IMR-90 (cell line): ENCODE data around the gene HRAS. TPM values are rescaled to one million over a fixed set of nuclear protein-coding genes. Genes with fewer than 3 reads are reported as not detected.

ENCODE experiments used
- ATAC-seq: fragments of 200-7000 bp; cut with Tn5 transposase; 2 replicates; pipeline ENCODE4 v1.9.1; 2020; ENCODE audit warnings: low read depth, mild to moderate bottlenecking, moderate library complexity
- BruUV-seq: library from RNA; stranded (reverse); fragments of 400-500 nt; replicated peaks from 2 replicates; lab custom pipeline; 2021; lab: Mats Ljungman, UMichigan
- CTCF ChIA-PET: fragments of 300-600 bp; formaldehyde crosslinking; extraction: SDS; loops from one replicate; lab custom pipeline; 2021; ENCODE audit warnings: antibody characterized with exemption; lab: Yijun Ruan, JAX
- POLR2A ChIA-PET: fragments of 300-600 bp; sonication (Branson Sonifier 250); formaldehyde crosslinking; loops from one replicate; lab custom pipeline; 2022; ENCODE audit warnings: antibody characterized with exemption; ENCODE audit not compliant: unreplicated experiment; lab: Charles Lee
- DNase-seq: peaks from one replicate; pipeline ENCODE4 v3.0.0; 2013
- H2AFZ ChIP-seq: replicated peaks from 2 replicates; pipeline ENCODE3; 2013; ENCODE audit warnings: low read length, mild to moderate bottlenecking; ENCODE audit not compliant: poor library complexity
- H2AK5ac ChIP-seq: 2 replicates; pipeline ENCODE4 v1.6.1; 2013; ENCODE audit warnings: low read depth, low read length, inconsistent platforms
- H2AK9ac ChIP-seq: replicated peaks from 2 replicates; pipeline ENCODE3; 2013; ENCODE audit warnings: mild to moderate bottlenecking, low read depth, low read length, moderate library complexity; ENCODE audit not compliant: poor library complexity
- H2BK120ac ChIP-seq: 2 replicates; pipeline ENCODE4 v1.6.1; 2013; ENCODE audit warnings: low read depth, low read length, inconsistent platforms
- H2BK15ac ChIP-seq: 3 replicates; pipeline ENCODE4 v1.6.1; 2013; ENCODE audit warnings: low read depth, low read length, inconsistent platforms
- H2BK20ac ChIP-seq: 2 replicates; pipeline ENCODE4 v1.6.1; 2013; ENCODE audit warnings: low read depth, mild to moderate bottlenecking, inconsistent platforms, low read length, moderate library complexity
- H2BK5ac ChIP-seq: 2 replicates; pipeline ENCODE4 v1.6.1; 2013; ENCODE audit warnings: mild to moderate bottlenecking, low read depth, low read length, inconsistent platforms; ENCODE audit not compliant: poor library complexity, severe bottlenecking
- H3K14ac ChIP-seq: replicated peaks from 2 replicates; pipeline ENCODE4 v1.6.1; 2013; ENCODE audit warnings: low read depth, low read length, inconsistent platforms
- H3K18ac ChIP-seq: 2 replicates; pipeline ENCODE4 v1.6.1; 2013; ENCODE audit warnings: low read depth, low read length, control low read depth
- H3K23ac ChIP-seq: 2 replicates; pipeline ENCODE4 v1.6.1; 2013; ENCODE audit warnings: low read depth, low read length, inconsistent platforms
- H3K27ac ChIP-seq: 2 replicates; pipeline ENCODE4 v1.5.1; 2013; ENCODE audit warnings: mild to moderate bottlenecking, control low read depth, low read length; ENCODE audit not compliant: insufficient read depth
- H3K27me3 ChIP-seq: 2 replicates; pipeline ENCODE4 v1.6.1; 2013; ENCODE audit warnings: low read length; ENCODE audit not compliant: control insufficient read depth, insufficient read depth
- H3K36me3 ChIP-seq: 2 replicates; pipeline ENCODE4 v1.6.1; 2013; ENCODE audit warnings: low read length, mixed read lengths; ENCODE audit not compliant: control insufficient read depth, insufficient read depth
- H3K4ac ChIP-seq: 2 replicates; pipeline ENCODE4 v1.6.1; 2013; ENCODE audit warnings: low read depth, low read length, inconsistent platforms
- H3K4me1 ChIP-seq: 2 replicates; pipeline ENCODE4 v1.6.1; 2013; ENCODE audit warnings: low read length, mixed read lengths; ENCODE audit not compliant: control insufficient read depth, insufficient read depth
- H3K4me2 ChIP-seq: 2 replicates; pipeline ENCODE4 v1.6.1; 2013; ENCODE audit warnings: low read depth, mild to moderate bottlenecking, control low read depth, low read length, moderate library complexity
- H3K4me3 ChIP-seq: 2 replicates; pipeline ENCODE4 v1.5.1; 2013; ENCODE audit warnings: low read depth, mild to moderate bottlenecking, control low read depth, low read length, moderate library complexity; ENCODE audit not compliant: insufficient read depth
- H3K56ac ChIP-seq: 2 replicates; pipeline ENCODE4 v1.6.1; 2013; ENCODE audit warnings: low read length, inconsistent platforms; ENCODE audit not compliant: insufficient read depth; ENCODE audit errors: extremely low read depth
- H3K79me1 ChIP-seq, 2 experiments: 2 replicates each; pipeline ENCODE4 v1.6.1; 2013; ENCODE audit warnings: low read length in 2 of 2, inconsistent platforms in 1 of 2, low read depth in 1 of 2
- H3K9ac ChIP-seq: 2 replicates; pipeline ENCODE4 v1.6.1; 2013; ENCODE audit warnings: low read depth, low read length, control low read depth
- H3K9me1 ChIP-seq: 2 replicates; pipeline ENCODE4 v1.6.1; 2013; ENCODE audit warnings: low read length, inconsistent platforms; ENCODE audit not compliant: insufficient read depth
- H3K9me3 ChIP-seq: 2 replicates; pipeline ENCODE4 v1.6.1; 2013; ENCODE audit warnings: low read length; ENCODE audit not compliant: control insufficient read depth, insufficient read depth
- H4K20me1 ChIP-seq: 2 replicates; pipeline ENCODE4 v1.6.1; 2013; ENCODE audit warnings: low read length, inconsistent platforms; ENCODE audit not compliant: insufficient read depth
- H4K5ac ChIP-seq: 2 replicates; pipeline ENCODE4 v1.6.1; 2013; ENCODE audit warnings: mild to moderate bottlenecking, low read depth, low read length, control low read depth
- H4K8ac ChIP-seq, 2 experiments: 2 replicates each; pipeline ENCODE4 v1.6.1; 2013; ENCODE audit warnings: low read depth in 2 of 2, low read length in 2 of 2, control low read depth in 1 of 2, inconsistent platforms in 1 of 2
- H4K91ac ChIP-seq: 2 replicates; pipeline ENCODE4 v1.6.1; 2013; ENCODE audit warnings: low read depth, low read length, inconsistent platforms; ENCODE audit not compliant: insufficient read depth
- MXI1 ChIP-seq: IDR thresholded peaks from 2 replicates; pipeline ENCODE4 v1.6.1; 2012; ENCODE audit warnings: low read depth, mild to moderate bottlenecking, low read length, moderate library complexity, borderline replicate concordance
- WGBS, 2 experiments: methylation state at CpG; one replicate each; pipeline versions ENCODE4 v1.1.5 to v1.1.7; 2013; ENCODE audit warnings: missing lambda C conversion rate in 2 of 2; ENCODE audit not compliant: insufficient read length in 1 of 2; ENCODE audit errors: extremely low coverage in 2 of 2; 5-methylcytosine and 5-hydroxymethylcytosine counted together
- dilution Hi-C: fragments of 300-500 bp; cut with HindIII; formaldehyde crosslinking; loops from one replicate; pipeline ENCODE4 v1.14.3; 2018; ENCODE audit warnings: low sequenced_read_pairs; ENCODE audit not compliant: unreplicated experiment
- in situ Hi-C: fragments of 300-500 bp; cut with MboI; formaldehyde crosslinking; loops from 3 replicates; pipeline ENCODE4 v1.14.3; 2019; ENCODE audit warnings: low sequenced_read_pairs, inconsistent platforms, mixed read lengths
- intact Hi-C: fragments of 100-400 bp; cut with micrococcal nuclease; formaldehyde crosslinking; loops from 2 replicates; pipeline ENCODE4 v1.10.0; 2022
- polyA plus RNA-seq, 3 experiments: library from polyadenylated mRNA; depleted of rRNA; stranded (reverse); fragments of >200 nt; gene quantifications; 2 replicates each; pipeline ENCODE4 v1.2.3, GENCODE V29; 2012; ENCODE audit warnings: low replicate concordance in 1 of 3
- total RNA-seq: library from RNA; depleted of rRNA; stranded (reverse); fragments of >200 nt; gene quantifications from 2 replicates; pipeline ENCODE4 v1.2.3, GENCODE V29; 2012
- TF ChIP-seq, protein P1 (sequence below): fragments of 150-350 bp; IDR thresholded peaks from 2 replicates; pipeline ENCODE4 v1.6.1; 2017; ENCODE audit warnings: mild to moderate bottlenecking, antibody characterized with exemption, low read length, low read depth

HRAS gene
- total and polyA plus RNA-seq, 2 of the 4 experiments (the other 2 are of a cell fraction): 108 to 123 TPM

DNA sequence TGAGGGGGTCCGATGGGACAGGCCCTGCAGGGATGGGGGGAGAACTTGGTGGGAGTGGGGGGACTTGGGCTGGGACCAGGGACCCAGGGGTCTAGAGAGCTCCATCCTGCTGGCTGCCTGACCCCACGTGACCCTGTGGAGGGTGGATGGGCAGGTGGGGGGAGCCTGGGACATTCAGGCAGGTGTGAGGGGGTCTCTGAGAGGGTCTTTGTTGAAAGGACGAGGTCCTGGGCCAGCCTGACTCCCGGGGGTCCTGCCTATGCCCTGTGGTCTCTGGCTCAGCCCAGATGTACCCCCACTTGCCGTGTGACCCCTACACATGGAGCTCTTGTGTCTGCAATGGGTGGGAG is 9.4 kb upstream of the HRAS start:
- in situ Hi-C loops (no loop called here), intact Hi-C loops (no loop called here), dilution Hi-C loops (no loop called here)
- TF ChIP-seq, protein P1, sequence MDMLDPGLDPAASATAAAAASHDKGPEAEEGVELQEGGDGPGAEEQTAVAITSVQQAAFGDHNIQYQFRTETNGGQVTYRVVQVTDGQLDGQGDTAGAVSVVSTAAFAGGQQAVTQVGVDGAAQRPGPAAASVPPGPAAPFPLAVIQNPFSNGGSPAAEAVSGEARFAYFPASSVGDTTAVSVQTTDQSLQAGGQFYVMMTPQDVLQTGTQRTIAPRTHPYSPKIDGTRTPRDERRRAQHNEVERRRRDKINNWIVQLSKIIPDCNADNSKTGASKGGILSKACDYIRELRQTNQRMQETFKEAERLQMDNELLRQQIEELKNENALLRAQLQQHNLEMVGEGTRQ: no peak
- TF ChIP-seq MXI1: no peak
- Histone ChIP-seq H3K4ac (no peak overlapping the region), H3K4me3 (no peak overlapping the region), H3K23ac (no peak overlapping the region), H4K20me1 (no peaks in the 10 kb centered on the region), H2BK5ac (no peak overlapping the region), H2AK9ac (no peak overlapping the region), H3K27me3 (no peaks in the 10 kb centered on the region), H3K79me1 (no peaks in the 10 kb centered on the region), H3K9me1 (no peaks in the 10 kb centered on the region), H3K36me3 (peaks cover 1% of the 10 kb centered on the region; the same call in 1 of the 2 replicates), H3K14ac (no peak overlapping the region), H3K4me1 (no peaks in the 10 kb centered on the region), H2BK20ac (no peak overlapping the region), H2BK120ac (no peak overlapping the region), H3K27ac (no peak overlapping the region), H4K91ac (no peak overlapping the region), H4K8ac (no peak overlapping the region), H3K56ac (no peak overlapping the region), H3K9ac (no peak overlapping the region), H3K4me2 (no peak overlapping the region), H2BK15ac (no peak overlapping the region), H4K5ac (no peak overlapping the region), H3K18ac (no peak overlapping the region), H3K9me3 (no peaks in the 10 kb centered on the region), H2AFZ (no peak overlapping the region), H2AK5ac (no peak overlapping the region)
- WGBS, 2 experiments: no CpG with 5 or more reads among the region's 5 CpGs
- ChIA-PET CTCF (no interaction called here), POLR2A (no interaction called here)
- ATAC-seq (no peak), DNase-seq (no peak)
- no TSS peak for BruUV-seq
